NK-92 (cell line): ENCODE results near the gene EFL1.

Experiments used
- DNase-seq: peaks from one replicate; lab custom pipeline; 2025; ENCODE audit not compliant: unreplicated experiment; lab: John Stamatoyannopoulos, UW

The EFL1 gene

DNA sequence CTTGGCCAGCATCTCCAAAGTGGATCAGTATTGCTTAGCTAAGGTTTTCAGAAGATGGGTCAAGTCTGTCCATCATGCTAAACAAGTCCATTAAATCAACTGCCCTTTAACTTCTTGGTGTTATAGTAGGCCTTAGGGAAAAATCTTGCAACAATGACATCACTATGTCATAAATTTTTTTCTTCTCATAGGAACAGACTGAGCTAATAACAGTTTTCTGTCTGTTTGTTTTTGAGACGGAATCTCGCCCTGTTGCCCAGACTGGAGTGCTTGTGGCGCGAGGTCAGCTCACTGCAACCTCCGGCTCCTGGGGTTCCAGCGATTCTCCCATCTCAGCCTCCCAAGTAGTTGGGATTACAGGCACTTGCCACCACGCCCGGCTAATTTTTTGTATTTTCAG, 94.2 kb downstream of the EFL1 start:
- DNase-seq, result no peak

DNA sequence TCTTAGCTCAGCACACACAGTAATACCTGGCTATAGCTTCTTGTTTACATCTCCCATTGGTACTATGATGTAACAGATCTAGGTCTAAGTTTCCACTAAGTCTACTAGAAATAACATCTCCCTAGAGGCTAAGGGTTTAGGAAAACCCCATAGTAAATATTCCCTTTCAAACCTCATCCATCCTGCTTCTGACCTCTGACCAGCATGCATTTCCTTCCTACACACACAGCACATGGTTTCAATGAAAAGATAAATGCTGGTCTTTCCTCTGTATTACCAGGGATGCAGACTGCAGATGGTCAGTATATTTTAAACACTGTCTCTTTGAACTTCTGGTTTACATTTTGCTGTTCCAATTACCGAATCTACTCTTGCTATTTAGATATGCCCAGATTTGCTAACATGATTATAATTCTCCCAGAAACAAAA, 96.6 kb downstream of the EFL1 start:
- no peak for DNase-seq

DNA sequence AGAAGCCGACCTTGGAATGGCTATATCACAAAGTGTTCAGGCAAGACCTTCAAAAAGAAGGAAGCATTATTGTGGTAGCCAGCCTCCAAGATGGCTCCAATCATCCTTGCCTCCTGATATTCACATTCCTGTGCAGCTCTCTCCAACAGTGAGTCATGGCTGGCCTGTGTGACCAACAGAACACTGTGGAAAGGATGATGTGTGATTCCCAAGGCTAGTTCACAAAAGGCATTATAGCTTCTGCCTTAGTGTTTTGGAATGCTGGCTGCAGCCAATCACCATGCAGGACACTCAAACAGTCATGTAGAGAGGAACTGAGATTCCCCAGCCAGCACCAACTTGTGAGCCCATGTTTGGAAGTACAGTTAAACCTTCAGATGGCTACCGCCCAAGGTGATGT, 102.6 kb downstream of the EFL1 start:
- DNase-seq, result no peak

DNA sequence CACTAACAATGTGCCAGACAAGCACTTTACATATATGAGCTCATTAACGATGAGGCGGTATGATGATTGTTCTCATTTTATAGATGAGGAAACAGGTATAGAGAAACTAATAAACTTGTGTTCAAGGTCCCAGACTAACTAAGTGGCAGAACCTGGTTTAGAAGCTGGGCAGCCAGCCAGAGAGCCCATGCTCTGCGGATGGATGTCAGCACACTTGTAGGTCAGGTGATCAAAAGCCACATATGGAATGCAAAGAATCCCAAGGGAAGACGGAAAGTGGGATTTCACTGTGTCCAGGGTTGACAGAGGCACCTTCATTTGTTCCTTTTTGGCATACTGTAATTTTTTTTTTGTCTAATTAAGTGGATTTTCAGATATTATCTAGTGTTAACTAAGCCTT, 103.7 kb downstream of the EFL1 start:
- no peak for DNase-seq

DNA sequence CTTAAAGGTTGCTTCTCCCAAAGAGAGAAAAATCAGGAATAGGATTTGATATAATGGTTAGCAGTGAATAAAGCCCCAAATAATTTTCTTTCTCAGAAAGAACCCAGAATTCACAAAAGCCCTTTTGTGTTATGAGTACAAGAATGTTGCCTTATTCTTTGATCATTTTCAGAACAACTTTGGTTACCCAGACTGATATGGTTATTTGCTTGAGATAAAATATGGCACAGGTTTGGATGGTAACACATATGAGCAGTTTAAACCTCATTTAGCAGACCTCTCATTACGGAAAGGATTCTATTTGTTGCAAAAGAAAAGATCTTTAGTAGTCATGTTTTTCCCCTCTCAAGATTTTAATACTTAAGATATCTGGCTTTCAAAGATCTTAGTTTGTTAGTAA, 111.9 kb downstream of the EFL1 start:
- no peak for DNase-seq

DNA sequence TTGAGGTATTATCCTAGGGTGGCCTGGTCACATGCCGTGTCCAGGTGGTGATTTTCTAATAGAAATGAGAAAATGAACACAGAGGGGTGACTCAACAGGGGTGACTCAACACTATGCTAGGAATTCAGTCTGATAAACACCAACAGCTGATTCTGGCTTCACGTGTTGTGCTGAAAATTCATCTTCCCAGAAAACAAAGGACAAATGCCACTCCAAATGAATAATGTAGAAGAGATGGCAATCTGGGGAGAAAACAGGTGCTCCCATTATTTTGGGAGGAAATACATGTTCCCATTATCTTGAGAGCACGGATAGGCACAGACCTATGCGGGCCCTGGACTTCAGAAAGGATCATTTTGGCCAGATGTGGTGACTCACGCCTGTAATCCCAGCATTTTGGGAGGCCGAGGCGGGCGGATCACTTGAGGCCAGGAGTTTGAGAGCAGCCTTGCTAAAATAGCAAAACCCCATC, 115.5 kb downstream of the EFL1 start:
- DNase-seq, result no peak

DNA sequence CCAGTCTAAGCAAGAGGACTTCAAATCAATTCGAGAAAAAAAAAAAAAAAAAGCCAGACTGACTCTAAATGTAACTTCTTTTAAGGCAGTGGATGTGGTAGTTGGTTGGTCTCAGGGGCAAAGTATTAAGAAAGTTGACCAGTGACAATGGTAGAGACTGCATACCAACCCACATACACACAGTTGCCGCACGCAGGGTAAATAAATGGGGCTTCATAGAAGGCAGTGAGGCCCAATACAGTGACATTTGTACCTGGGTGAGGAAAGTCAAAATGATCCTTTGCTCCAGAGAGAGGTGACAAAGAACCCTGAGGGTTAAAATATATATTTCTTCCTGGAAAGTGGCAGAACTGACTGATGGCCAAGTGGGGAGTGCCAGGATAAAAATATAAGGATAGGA, 116.0 kb downstream of the EFL1 start:
- DNase-seq, result no peak

DNA sequence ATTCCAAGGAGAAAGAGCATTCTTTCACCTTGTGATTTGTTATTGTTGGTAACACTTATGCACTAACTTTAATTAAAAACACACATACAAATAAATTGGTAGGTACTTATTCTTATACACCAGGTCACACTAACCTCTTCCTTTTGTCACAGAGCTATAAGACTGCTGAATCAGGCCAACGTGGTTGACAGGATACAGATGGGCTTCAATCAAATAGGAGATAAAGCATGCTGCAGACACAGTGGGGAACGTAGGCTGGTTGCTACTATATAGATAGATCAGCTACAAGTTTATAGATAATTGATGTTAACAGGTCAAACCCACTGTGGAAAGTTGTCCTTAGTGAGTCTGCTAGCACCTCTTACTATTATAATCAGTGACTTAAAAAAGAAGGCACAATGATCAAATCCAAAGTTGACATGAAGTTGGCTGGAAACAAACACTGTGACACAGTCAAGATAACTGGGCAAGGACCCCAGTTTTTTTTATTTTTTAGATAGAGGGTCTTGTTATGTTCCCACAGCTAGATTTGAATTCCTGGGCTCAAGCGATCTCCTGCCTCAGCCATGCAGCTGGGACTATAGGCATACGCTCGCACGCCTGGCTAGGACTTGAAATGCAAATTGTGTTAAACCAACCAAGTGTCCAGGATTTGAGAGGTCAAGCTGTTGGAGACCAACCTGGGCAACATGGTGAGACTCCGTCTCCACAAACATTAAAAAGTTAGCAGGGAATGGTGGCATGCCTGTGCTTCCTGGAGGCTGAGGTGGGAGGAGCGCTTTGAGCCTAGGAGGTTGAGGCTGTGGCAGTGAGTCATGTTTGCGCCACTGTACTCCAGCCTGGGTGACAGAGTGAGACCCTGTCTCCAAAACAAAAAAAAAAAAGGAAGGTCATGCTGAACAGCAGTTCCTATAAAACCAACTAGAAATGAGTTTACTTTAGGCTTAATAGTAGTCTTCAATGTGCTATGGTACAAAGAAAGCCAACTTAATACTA, 118.8 kb downstream of the EFL1 start:
- no peak for DNase-seq

DNA sequence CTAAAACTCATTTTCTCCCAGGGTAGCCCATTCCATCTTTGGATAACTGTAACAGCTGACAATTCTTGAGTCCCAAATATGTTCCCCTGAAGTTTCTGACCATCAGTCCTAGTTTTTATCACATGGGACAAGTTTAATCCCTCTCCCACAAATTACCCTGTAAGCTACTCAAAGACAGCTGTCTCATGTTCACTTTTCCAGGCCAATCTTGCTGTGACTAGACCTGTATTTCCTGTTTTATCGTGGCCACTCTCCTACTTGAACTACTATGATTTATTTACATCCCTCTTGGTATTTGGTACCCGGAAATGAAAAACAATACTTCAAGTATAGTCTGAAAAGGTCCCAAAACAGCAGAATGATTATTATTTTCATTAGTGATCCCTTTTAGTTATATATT, 121.6 kb downstream of the EFL1 start:
- DNase-seq, result no peak

DNA sequence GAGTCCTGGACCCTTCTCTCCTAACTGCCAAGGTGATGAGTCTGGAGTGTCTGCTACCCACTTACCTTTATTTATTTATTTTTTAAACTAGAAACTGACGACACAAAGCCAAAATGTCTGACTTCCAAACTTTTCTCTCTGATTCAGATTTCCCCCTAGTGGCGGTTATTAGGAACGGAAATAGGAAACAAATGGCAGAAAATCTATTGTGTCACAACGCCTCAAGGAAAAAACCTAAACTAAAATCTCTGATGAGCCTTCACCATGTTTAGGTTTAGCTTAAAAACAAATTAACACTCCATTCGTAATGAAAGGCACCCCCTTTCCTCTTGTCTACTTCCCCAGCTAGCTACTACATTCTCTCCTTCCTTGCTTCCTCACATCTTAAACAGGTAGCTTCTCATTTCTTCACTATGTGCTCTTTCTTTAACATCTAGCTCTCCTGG, 122.7 kb downstream of the EFL1 start:
- DNase-seq, result no peak

DNA sequence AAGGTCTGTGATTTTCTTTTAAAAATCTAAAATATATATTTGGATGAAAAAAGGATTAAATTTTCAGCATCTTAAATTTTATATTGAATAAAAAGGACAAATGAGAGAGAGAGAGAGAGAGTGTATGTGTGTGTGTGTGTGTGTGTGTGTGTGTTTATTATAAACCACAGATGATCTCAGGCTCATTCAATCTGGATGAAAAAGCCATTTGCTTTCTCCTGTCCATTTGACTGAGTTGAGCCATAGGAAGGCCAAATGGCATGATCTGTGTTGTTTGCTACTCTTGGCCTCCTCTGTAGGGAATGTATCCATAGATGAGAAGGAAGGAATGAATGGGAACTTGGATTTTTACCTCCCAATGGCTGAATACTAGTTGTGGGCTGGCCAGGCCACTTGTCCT, 124.2 kb downstream of the EFL1 start:
- no peak for DNase-seq

DNA sequence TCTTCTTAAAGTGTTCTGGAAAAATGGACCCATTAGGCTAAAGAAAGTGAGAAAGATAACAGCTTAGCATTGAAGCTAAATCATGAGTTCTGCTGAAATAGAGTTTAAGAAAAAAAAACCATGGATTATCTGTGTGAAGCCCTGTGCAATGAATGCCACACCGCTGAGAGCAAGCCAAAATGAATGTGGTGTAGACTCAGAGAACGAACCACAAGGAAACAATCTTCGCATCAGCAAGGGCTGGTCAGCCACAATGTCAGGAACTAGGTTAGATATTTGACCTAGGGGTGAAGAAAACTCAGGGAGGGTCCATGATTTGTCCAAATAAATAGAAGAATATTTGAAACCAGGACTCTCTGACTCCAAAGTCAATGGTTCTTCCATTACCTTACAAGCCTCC, 125.3 kb downstream of the EFL1 start:
- no peak for DNase-seq

DNA sequence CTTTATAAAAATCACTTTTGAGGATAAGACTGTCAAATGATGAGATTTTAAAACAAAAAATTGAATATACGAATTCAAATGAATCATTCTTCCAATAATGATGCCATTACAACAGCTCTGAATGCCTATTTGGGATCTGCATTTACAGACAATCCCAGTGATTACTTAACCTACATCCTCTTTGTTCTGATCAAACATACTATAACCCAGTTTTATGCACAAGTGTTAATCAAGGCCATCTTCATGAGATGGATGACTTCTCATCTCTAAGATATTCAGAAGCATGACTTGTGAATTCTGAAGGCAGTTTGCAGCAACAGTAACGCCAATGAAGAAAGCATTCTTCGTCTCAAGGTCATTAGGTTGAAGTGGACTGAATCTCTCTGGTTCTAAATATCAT, 126.4 kb downstream of the EFL1 start:
- DNase-seq, result no peak

DNA sequence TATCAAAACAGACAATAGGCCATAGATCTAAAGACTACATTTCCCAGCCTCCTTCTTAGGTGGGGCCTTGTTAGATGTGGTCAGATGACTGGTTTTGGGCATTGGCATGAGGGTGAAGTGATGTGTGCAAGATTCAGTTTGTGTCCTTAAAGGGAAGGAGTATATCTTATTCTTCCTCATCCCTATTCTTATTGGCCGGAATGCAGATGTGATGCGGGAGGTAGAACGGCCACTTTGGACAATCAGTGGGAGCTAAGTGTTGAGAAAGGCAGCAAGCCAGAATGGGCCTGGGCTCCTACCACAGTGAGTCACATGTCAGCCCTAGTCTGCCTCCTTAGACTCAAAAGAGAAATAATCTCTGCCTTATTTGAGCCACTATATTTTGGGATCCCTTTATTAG, 126.9 kb downstream of the EFL1 start:
- DNase-seq, result no peak

DNA sequence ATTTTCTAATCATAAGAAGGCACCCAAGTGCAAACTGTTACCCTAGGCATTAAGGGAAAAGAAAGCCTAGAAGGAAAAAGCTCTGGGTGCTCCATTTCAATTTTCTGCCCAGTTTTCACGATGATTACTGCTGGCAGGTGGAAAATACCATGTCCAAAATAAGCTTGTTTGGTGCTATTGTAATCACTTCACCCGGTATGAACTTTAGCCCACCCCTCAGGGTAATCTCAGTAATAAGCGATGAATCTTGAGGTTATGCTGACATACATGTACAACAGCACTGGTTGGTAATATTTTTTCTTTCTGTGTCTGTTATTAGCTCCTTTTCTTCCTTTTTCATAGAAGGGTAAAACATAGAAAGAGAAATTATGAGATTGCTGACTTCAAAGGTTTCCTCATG, 128.1 kb downstream of the EFL1 start:
- no peak for DNase-seq

DNA sequence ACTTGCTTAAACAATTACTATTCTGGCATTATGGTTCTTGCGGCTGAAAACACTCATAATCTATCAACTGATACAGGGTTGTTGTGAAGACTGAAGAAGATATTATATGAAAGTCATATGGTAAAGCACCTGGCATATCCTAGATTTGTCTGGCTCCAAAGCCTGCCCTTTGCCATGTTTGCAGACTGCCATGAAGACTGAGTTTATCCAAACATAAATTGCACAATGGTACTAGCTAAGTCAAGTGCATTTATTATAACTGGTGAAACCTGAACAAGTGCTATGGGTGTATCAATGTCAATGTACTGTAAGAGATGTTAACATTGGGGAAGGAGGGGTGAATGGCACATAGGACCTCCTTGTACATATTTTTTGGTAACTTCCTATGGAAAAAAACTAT, 129.3 kb downstream of the EFL1 start:
- DNase-seq, result no peak

DNA sequence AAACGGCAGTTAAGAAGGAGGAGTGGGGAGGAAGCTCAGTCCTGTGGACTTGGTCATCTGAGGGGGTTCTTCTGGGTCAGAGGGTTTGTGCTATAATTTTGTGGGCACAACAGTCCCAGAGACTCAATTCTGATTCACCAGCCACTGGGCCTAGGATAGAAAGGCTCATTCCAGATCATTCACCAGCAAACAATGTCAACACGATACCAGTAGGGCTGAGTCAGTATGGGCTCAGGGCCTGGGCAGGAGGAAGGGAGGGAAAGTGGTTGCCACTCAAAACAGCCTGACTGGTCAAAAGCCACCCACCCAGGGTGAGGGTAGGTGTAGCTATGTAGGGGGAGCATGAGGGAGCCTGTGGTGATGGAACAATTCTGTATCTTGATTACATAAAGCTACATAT, 129.8 kb downstream of the EFL1 start:
- DNase-seq, result no peak

DNA sequence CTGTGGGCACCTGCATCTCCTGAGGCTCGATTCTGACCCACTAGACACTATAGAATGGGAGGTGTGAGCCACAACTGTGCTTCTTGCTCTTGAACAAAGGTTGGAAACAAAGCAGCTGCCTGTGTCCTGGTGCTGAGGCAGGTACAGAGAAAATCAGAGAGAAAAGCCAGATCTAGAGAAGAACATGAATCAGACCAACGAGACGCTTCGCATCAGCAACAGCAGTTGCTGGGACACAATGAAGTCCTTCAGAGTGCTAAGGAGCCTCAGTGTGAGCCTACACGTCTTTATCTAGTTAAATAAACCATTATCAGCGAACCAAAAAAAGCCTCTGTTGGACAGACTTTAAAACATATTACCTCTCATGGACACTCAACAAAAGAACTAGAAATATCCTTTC, 130.4 kb downstream of the EFL1 start:
- no peak for DNase-seq

DNA sequence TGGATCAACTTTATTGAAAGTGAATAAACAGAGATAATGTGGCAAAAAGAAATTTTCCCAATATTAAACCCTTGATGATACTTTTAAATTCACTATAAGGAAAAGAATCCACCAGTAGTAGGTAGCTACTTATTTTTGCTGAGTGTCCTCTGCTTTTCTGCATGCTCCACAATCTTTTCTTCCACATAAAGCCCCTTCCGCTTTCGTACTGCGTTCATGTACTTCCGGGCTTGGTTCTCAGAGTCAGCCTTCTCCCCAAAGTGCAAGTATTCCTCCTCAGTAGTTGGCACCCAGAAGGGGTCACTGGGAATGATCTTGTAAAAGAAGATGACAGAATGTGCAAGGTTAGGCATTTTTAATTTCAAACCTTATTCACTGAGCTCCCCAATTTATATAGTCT, 132.3 kb downstream of the EFL1 start:
- no peak for DNase-seq

DNA sequence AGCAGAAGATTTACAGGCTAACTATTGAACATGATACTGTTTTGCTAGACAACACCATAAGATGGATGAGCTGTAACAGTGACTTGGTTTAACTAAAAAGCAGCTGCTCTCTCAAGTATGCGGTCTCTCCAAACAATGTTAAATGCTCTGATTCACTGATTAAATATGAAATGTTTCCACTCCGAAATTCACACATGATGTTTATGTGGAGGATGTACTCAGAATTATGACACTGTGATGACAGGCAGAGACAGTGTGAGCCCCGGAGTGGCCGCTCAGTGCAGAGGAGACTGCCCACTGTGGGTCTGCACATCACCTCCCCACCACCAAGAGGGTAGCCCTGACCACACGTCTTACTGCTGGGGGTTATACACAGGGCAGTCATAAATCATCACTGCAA, 132.8 kb downstream of the EFL1 start:
- no peak for DNase-seq

DNA sequence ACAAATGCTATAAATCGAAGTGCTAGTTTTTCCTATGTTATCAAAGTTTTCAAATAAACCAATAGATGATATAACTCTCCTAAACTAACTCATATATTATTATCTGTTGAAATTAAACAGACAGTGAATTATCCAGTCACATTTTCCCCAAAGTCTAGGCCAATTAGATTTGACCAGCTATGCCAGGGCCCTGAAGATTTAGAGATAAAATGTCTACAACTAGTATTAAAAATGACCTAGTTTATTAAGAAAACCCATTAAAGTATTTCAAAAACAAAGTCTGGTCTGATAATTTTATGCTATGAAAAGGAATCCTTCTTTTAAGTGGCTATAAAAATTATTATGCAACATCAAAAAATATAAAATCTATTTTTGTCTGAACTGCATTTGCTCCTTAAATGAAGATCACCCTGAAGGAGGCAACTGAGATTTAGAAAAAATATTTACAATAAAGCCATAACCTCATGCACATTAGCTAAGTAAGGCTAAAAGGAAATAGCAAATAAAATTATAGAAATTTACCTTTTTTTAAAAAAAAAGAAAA, 133.3 kb downstream of the EFL1 start:
- DNase-seq, result no peak

DNA sequence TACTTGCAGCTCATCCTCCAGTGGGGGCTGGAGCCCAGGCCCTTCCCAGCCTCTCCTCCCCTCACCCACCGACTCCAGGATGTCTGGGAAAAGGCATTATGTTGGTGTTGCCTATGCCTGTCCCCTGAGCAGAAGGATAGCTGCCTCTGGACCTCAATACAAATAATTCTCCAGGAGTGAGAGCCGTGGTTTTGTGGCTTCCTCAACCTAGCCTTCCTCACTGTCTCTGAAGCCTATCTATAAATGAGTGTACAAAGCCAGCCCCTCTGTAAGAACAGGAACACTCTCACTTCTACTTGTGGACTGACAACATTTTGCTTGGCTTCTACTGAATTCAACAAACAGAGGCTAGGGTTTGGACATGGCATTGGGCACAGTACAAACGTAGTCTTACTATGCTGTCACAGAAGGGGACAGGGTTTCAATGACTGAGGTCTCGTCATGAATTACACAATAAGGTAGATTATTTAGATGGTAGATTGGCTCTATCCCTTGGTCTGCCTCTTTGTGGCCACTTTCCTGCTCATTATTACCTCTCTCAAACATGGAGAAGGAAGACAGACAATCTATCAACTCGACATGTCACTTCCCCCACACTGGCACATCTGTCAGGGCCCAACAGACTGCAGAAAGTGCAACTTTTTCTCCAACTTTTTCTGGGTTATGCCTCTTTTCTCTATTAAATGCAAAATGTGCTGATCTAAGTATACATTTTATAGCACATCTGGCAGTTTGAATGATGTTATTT, 134.0 kb downstream of the EFL1 start:
- no peak for DNase-seq
